ENCODE measurements around the gene CDK5RAP3. TPM values are rescaled to one million over a fixed set of nuclear protein-coding genes. Genes with fewer than 3 reads are reported as not detected.
"Not testable (repeated sequence)": the region's sequence is repeated elsewhere in the genome, so short reads cannot be mapped to it uniquely, and the experiment has no call there.

Gene CDK5RAP3
- total RNA-seq, 2 experiments from 2014 or later, result 206 to 224 TPM

DNA sequence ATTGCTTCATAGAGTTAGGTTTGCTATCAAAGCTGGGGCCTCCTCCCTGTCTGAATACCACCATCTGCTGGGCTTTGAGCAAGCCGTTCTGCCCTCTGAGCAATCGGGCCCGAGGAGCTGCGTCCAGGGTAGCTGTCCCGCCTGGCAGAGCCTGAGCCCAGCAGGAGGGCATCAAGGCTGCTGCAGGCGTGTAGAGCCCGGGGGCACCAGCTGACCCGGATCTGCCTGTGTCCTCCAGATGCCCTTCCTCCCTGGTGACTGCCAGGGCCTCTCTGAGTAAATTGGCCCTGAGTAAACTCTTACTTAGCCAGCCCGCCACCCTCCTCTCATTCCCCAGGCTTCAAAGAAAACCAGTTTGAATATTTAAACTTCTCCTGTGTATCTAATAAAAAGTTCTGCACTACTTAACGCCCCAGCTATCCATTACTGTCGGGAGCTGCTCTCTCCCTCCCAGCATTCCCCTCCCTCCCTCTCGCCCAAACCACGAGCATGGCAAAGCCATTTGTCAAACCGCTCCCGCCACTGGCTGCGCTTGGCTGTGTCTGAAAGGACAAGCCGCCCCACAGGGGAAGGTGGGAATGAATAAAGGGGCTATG, 16.4 kb downstream of the CDK5RAP3 start:
- intact Hi-C loops (cut with DNase I, micrococcal nuclease), result loop anchor here in 1 of 2 experiments (2.0 kb wide), 1 partner anchor 21 kb away; no protein-coding TSS in a partner anchor
- Histone ChIP-seq H3K27ac (ENCODE audit: low read depth in 1 of 2, low read length in 2 of 2) (no peak overlapping the region), H3K9me3 (ENCODE audit: control insufficient read depth in 1 of 2, insufficient read depth in 1 of 2, low read length in 2 of 2) (no peaks in the 10 kb centered on the region), H3K4me3 (ENCODE audit: low read length) (no peak overlapping the region), H3K4me1 (ENCODE audit: insufficient read depth, low read length) (peaks cover 6% of the 10 kb centered on the region), H3K36me3 (ENCODE audit: insufficient read depth, low read length) (peaks cover 7% of the 10 kb centered on the region), H3K27me3 (ENCODE audit: control insufficient read depth in 1 of 2, insufficient read depth in 2 of 2, low read length in 2 of 2) (no peaks in the 10 kb centered on the region)
- H3K4me3 Mint-ChIP-seq, result no peak overlapping the region
- H3K36me3 Mint-ChIP-seq (ENCODE audit: low read depth), result peaks cover 20% of the 10 kb centered on the region
- no peak overlapping the region for H3K27ac Mint-ChIP-seq
- ATAC-seq (ENCODE audit: poor library complexity), result no peak
- H3K9me3 Mint-ChIP-seq, result no peaks in the 10 kb centered on the region
- no peaks in the 10 kb centered on the region for H3K4me1 Mint-ChIP-seq (ENCODE audit: low read depth)
- no peaks in the 10 kb centered on the region for H3K27me3 Mint-ChIP-seq
- CTCF ChIA-PET, result no interaction called here
- DNase-seq, result no peak
- TF ChIP-seq, protein P1, sequence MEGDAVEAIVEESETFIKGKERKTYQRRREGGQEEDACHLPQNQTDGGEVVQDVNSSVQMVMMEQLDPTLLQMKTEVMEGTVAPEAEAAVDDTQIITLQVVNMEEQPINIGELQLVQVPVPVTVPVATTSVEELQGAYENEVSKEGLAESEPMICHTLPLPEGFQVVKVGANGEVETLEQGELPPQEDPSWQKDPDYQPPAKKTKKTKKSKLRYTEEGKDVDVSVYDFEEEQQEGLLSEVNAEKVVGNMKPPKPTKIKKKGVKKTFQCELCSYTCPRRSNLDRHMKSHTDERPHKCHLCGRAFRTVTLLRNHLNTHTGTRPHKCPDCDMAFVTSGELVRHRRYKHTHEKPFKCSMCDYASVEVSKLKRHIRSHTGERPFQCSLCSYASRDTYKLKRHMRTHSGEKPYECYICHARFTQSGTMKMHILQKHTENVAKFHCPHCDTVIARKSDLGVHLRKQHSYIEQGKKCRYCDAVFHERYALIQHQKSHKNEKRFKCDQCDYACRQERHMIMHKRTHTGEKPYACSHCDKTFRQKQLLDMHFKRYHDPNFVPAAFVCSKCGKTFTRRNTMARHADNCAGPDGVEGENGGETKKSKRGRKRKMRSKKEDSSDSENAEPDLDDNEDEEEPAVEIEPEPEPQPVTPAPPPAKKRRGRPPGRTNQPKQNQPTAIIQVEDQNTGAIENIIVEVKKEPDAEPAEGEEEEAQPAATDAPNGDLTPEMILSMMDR (IDR thresholded peaks at IDR 0.05), result no peak
- POLR2A ChIA-PET, result interaction anchor here (1.1 kb wide), 1 partner anchor 92 kb away, joined by 3 read pairs; the partner anchor contains the start of gene SP2

DNA sequence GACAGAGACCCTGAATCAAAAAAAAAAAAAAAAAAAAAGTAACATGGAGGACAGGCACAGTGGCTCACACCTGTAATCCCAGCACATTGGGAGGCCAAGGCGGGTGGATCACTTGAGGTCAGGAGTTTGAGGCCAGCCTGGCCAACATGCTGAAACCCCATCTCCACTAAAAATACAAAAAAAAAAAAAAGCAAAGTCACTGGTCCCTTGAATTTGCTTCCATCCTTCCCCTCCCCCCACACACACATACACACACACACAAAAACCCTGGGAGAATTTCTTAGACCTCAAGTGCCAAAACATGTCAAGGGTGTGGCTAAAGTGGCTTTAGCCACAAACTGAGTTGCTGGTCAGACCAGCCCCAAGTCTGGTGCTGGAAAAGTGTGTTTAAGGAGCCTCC, 17.5 kb downstream of the CDK5RAP3 start:
- POLR2A ChIA-PET; H3K27me3 Mint-ChIP-seq; H3K4me1 ChIP-seq (ENCODE audit: insufficient read depth, low read length); H3K36me3 ChIP-seq (ENCODE audit: insufficient read depth, low read length); H3K27me3 ChIP-seq (ENCODE audit: control insufficient read depth in 1 of 2, insufficient read depth in 2 of 2, low read length in 2 of 2); intact Hi-C loops (cut with DNase I, micrococcal nuclease); ATAC-seq (ENCODE audit: poor library complexity); H3K4me3 ChIP-seq (ENCODE audit: low read length); DNase-seq; H3K27ac ChIP-seq (ENCODE audit: low read depth in 1 of 2, low read length in 2 of 2); H3K4me1 Mint-ChIP-seq (ENCODE audit: low read depth); H3K27ac Mint-ChIP-seq; CTCF ChIA-PET; H3K9me3 ChIP-seq (ENCODE audit: control insufficient read depth in 1 of 2, insufficient read depth in 1 of 2, low read length in 2 of 2); H3K4me3 Mint-ChIP-seq; H3K9me3 Mint-ChIP-seq: not testable (repeated sequence)
- peaks cover 10% of the 10 kb centered on the region for H3K36me3 Mint-ChIP-seq (ENCODE audit: low read depth)

DNA sequence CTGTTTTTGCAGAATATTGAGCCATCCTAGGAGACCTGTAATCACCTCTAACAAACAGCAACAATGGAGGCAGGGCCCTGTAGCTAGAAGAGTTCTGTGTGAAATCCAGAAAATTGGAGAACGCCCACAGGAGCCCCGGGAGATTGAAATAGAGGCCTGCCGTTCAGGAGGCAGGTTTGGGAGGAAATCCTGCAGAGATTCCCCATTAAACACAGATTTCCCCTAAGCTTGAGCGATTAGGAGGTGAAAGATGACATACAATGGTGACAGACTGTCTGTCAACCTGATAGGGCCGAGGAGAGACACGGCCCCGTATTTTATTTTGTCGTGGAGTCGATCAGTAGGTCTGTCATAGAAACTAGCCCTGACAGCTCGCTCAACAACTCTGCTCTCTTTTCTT, 18.2 kb downstream of the CDK5RAP3 start:
- Mint-ChIP-seq H3K36me3 (ENCODE audit: low read depth) (peaks cover 3% of the 10 kb centered on the region), H3K27ac (no peak overlapping the region), H3K9me3 (no peaks in the 10 kb centered on the region), H3K27me3 (no peaks in the 10 kb centered on the region), H3K4me1 (ENCODE audit: low read depth) (no peaks in the 10 kb centered on the region), H3K4me3 (no peak overlapping the region)
- TF ChIP-seq, protein P1 (IDR thresholded peaks at IDR 0.05), result no peak
- intact Hi-C loops (cut with DNase I, micrococcal nuclease), result no loop called here
- CTCF ChIA-PET, result no interaction called here
- Histone ChIP-seq H3K4me3 (ENCODE audit: low read length) (no peak overlapping the region), H3K27me3 (ENCODE audit: control insufficient read depth in 1 of 2, insufficient read depth in 2 of 2, low read length in 2 of 2) (no peaks in the 10 kb centered on the region), H3K9me3 (ENCODE audit: control insufficient read depth in 1 of 2, insufficient read depth in 1 of 2, low read length in 2 of 2) (no peaks in the 10 kb centered on the region), H3K36me3 (ENCODE audit: insufficient read depth, low read length) (no peaks in the 10 kb centered on the region), H3K4me1 (ENCODE audit: insufficient read depth, low read length) (no peaks in the 10 kb centered on the region), H3K27ac (ENCODE audit: low read depth in 1 of 2, low read length in 2 of 2) (no peak overlapping the region)
- ATAC-seq (ENCODE audit: poor library complexity) (no peak), DNase-seq (no peak)
- POLR2A ChIA-PET, result no interaction called here

DNA sequence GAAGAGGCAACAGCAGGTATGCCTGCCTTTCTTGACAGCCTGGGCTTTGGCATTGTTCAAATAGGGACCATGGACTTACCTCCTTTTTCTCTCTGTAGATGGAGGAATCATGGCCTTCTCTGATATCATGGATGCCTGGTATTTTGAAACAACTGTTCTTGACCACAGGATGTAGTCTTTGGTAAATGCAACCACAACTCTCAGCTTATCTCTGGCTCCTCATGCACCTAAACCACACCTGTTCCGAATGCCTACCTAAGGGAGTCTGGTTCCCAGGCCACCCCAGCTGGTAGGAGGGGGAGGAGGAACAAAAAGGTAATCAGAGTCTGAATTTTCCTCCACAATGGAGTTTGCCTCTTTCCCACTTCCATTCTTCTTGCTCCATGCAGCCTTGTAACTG, 18.8 kb downstream of the CDK5RAP3 start:
- intact Hi-C loops (cut with DNase I, micrococcal nuclease), result no loop called here
- Histone ChIP-seq H3K27me3 (ENCODE audit: control insufficient read depth in 1 of 2, insufficient read depth in 2 of 2, low read length in 2 of 2) (no peaks in the 10 kb centered on the region), H3K9me3 (ENCODE audit: control insufficient read depth in 1 of 2, insufficient read depth in 1 of 2, low read length in 2 of 2) (no peaks in the 10 kb centered on the region), H3K4me1 (ENCODE audit: insufficient read depth, low read length) (no peaks in the 10 kb centered on the region), H3K36me3 (ENCODE audit: insufficient read depth, low read length) (no peaks in the 10 kb centered on the region), H3K27ac (ENCODE audit: low read depth in 1 of 2, low read length in 2 of 2) (no peak overlapping the region), H3K4me3 (ENCODE audit: low read length) (no peak overlapping the region)
- ChIA-PET POLR2A (no interaction called here), CTCF (no interaction called here)
- Mint-ChIP-seq H3K4me1 (ENCODE audit: low read depth) (no peaks in the 10 kb centered on the region), H3K9me3 (no peaks in the 10 kb centered on the region), H3K36me3 (ENCODE audit: low read depth) (no peaks in the 10 kb centered on the region), H3K4me3 (no peak overlapping the region), H3K27ac (no peak overlapping the region), H3K27me3 (no peaks in the 10 kb centered on the region)
- DNase-seq, result no peak
- TF ChIP-seq, protein P1 (IDR thresholded peaks at IDR 0.05), result no peak
- ATAC-seq (ENCODE audit: poor library complexity), result no peak

Data from CD4-positive, alpha-beta T cell (primary cell).